HG02763 (cell line): ENCODE measurements around the gene IQSEC3.
"Not testable (repeated sequence)": the region's sequence is repeated elsewhere in the genome, so short reads cannot be mapped to it uniquely, and the experiment has no call there.

ENCODE experiments used
- ATAC-seq: cut with Tn5 transposase; IDR thresholded peaks from one replicate; pipeline ENCODE4 v1.9.1; 2021; ENCODE audit warnings: mild to moderate bottlenecking, moderate library complexity; ENCODE audit not compliant: unreplicated experiment

Gene IQSEC3

DNA sequence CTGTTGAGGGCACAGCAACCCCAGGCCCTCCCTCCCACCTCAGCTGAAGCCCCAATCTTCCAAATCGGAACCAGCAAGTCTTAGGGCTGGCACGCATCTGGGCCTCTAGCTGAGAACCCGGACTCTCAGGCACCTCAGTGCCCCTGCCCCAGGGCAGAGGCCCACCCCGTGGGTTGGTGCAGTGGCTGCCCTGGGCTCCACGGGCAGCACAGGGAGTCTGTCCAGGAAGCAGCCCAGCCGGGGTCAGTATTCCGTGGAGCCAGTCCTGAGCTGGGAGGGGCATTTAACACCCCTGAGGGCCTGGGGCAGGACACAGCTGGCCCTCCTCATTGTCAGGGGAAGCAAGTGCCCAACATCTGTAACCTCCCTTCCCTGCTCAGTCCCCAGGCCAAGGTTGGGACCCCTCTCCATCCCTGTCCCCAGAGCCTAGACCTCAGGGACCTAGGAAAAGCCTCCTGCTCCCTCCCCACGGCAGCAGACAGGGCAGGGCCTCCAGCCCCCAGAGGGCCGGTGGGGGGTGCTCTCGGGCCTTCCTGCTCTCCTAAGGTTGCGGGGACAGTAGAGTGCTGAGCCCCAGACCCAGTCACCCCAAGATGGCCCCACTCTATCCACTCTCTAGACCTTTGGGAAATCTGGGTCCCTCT is 110.9 kb downstream of the IQSEC3 start:
- no peak for ATAC-seq

DNA sequence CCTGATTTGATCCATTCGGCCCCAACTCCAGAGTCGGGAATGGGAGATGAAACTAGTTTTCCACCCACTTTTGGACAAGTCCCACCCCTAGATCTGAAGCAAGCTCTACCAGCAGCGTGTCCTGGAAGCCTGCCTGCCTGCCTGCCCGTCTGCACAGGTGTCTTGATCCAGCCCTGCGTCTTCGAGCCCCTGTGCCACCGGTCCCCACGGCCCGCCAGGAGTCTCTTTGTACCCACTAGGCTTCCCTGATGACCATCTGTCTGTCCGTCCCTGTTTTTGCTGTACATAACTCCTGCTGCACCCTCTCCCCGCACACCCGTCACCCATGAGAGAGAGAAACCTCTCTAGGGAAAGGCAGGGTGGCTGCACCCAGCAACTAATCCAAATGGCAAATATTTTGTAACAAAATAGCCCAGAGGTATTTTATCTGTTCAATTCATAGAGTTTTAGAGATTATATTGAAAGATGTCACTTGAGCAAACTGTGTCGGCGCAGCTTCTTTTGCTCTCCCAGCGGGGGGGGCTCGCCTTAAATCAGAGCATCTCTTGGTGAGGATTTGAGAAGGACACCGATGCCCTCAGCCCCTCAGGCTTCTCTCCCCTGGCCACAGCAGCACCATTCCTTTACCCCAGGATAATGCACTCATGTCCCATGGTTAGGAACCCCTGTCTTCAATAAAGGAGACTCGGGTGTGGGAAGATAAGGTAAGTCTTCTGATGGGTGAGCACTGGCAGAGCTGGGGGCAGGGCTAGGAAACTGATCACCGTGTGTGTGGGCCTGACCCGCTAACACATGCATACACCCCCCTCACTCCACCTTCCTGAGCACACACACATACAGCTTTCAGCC is 111.6 kb downstream of the IQSEC3 start:
- no peak for ATAC-seq

DNA sequence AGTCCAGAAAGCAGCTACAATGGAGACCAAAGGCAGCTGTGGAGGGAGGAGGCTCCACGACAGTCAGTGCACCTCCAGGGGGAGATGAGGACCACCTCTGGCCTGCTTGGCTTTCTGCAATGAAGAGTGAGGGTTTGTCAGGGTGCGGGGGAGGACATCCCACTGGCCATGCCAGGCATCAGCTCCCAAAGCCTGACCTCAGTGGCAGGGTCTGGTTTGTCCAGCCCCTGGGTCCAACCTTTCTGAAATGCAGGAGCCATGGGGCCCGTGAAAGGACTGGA is 112.2 kb downstream of the IQSEC3 start:
- no peak for ATAC-seq

DNA sequence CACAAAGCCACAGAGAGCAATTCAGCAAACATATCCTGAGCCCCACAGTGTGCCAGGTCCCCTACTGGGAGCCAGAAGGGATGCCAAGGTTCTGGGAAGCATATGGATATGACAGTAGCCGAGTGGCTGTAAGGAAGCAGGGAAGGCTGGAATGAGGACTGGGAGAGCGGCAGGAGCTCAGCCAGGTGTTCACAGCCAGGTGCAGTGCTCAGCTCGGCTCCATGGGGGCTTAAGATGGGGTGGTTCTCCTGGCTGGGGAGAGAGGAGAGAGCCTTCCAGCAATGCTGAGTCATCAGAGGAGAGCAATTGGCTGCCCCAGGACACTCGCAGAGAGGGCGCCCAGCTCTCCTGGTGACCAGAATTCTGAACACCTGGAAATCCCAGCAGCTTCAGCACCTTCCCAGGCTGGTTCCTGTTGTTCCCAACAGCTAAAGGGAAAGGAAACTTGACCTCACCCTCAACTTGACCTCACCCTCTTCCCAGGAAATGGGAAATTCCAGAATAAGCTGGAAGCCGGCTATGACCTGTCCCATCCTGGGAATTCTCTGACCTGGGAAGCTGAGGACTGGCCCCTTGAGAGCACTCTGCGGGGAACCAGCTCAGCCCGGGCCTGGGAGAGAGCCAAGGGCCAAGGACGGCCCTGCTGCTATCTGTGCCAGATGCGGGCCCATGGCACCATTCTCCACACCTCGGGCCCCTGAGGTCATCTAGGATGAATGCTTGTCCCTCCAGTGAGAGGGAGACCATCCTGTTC is 112.7 kb downstream of the IQSEC3 start:
- no peak for ATAC-seq

DNA sequence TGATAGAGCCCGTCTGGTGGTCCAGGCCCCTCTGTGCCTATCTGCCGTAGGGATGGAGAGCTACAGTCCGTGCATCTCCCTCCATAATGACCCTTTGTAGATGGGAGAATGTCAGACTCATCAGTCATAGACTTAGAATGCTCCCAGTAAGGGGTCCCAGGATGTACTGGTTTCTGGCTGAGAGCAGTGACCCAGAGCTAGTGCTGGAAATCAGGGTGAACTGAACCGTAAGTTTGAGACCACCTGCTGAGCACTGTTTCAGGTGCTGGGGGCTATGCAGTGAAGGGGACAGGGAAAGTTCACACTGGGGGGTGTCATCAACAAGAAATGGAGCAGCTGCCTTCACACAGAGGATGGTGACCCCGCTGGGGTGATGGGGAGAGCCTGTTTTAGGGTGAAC is 113.3 kb downstream of the IQSEC3 start:
- no peak for ATAC-seq

DNA sequence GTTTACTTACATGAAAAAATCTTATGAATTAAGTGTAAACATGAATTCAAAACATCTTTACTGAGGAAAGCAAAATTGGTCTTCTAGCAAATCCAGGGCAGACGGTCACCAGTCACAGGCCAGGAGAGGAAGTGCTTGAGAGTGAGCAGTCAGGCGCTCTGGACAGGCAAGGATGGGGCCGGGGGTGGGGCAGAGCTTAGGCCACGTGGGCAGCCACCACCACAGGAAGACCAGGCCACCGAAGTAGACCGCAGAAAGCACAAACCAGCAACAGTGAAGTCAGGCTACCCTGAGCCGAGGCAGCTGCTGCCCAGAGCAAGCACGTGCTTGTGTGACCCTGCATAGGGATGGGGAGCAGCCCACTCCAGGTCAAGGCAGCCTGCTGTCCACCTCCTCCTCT is 113.9 kb downstream of the IQSEC3 start:
- no peak for ATAC-seq

DNA sequence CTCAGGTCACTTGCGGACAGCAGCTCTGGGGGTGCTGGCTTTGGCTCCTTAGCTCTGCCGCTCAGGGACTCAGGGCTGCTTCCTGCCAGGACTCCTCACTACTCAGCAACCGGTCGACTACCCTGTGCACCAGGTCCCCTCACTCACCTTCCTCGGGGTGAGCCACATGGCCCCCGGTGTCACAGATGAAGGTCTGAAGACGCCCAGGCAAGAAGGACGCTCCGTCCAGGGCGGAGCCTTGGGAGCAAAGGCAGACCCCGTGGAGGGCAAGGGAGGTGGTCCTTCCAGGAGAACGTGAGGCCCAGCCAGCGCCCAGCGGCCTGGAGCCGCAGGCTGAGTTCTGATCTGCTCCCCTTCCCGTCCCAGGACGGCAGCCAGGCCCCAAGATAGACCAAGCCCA is 115.4 kb downstream of the IQSEC3 start:
- ATAC-seq = no peak

DNA sequence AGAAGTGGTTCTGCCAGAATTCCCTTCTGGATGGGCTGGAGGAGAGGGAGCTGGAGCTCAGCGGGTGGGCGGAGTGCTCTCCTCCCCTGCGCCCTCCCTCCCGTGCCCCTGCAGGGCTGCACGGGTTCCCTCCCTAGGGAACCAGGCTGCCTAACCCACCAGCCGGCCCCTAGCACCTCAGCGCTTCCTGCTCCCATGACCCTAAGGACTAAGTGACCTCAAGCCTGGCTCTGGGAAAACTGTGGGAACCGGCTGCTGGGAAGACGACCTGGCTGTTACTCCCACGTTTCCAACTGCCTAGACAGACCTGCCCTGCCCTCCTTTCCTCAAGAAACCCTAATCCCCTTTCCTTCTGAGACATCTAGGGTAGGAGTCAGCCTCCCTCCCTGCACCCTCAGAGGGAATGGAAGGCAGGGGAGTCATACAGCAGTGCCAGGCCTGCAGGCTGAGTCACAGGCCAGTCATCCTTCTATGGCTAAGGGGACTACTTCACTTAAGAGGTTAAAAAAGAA is 115.9 kb downstream of the IQSEC3 start:
- ATAC-seq = no peak

DNA sequence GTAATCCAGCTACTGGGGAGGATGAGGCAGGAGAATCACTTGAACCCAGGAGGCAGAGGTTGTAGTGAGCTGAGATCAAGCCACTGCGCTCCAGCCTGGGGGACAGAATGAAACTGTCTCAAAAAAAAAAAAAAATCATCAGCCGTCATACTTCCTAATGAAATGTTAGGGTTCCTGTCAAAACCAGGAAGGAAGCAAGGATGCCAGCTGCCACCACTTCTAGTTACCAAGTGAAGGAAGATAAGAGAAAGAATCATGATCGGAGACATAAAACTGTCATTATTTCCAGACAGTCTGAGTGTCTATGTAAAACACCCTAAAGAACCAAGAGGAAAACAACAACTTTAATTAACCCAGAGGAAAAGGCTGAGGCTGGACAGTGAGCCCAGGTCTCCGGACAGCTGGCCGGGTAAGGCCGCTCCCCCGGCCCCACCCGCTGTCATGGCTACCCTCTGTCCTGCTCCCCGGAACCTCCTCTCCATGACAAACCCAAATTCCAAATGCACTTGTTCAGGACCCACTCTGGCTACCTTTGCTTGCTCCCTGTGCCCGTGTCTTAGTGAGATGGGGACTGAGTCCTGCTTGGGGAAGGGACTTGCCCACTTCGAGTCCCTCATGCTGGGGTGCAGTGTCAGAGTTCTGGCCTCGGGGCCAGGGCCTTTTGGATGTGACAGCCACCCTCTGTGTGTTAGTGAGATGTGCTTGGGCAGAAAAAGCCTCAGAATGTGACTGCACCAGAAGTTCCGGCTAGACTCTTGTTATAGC is 118.4 kb downstream of the IQSEC3 start:
- no peak for ATAC-seq

DNA sequence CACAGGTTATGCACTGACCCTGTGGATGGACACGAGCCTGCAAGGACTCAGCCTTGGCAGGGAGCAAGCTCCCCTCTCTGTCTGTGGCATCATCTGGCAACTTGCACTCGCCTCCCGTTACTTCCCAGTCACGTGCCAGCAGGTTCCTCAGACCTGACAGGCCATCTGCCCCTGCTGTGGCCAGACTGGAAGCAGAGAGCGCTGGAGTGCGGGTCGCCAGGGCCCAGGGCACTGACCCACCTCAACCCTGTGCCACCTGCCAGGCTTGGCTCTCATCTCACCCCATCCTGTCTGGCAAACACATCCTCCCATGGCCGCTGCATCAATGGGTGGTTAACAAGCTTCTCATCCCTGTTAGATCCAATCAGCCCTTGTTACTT is 119.0 kb downstream of the IQSEC3 start:
- no peak for ATAC-seq

DNA sequence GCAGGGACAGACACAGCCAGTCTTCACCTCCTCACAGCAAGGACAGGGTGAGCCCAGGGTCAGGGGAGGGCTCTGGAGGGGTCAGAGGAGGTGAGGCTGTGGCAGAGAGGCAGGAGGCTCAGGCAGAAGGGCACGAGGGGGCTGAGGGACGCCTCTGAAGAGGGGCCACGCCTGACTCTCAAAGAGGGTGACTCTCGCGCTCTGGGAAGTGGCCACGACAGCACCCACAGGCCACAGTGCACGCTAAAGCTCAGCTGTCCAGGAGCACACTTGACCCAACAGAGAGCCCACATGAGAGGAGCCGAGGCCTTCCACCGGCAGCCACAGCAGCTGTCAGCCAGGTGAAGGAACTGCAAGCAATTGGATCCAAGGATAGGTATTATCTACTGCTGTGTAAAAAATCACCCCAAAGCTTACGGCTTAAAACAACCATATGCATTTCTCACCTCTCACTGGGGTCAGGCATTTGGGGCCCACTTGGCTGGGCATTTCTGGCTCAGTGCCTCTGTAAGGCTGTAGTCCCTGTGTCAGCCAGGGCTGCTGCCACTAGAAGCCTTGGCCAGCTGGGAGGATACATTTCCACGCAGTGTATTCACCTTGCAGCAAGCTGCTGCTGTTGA is 119.5 kb downstream of the IQSEC3 start:
- ATAC-seq = no peak

DNA sequence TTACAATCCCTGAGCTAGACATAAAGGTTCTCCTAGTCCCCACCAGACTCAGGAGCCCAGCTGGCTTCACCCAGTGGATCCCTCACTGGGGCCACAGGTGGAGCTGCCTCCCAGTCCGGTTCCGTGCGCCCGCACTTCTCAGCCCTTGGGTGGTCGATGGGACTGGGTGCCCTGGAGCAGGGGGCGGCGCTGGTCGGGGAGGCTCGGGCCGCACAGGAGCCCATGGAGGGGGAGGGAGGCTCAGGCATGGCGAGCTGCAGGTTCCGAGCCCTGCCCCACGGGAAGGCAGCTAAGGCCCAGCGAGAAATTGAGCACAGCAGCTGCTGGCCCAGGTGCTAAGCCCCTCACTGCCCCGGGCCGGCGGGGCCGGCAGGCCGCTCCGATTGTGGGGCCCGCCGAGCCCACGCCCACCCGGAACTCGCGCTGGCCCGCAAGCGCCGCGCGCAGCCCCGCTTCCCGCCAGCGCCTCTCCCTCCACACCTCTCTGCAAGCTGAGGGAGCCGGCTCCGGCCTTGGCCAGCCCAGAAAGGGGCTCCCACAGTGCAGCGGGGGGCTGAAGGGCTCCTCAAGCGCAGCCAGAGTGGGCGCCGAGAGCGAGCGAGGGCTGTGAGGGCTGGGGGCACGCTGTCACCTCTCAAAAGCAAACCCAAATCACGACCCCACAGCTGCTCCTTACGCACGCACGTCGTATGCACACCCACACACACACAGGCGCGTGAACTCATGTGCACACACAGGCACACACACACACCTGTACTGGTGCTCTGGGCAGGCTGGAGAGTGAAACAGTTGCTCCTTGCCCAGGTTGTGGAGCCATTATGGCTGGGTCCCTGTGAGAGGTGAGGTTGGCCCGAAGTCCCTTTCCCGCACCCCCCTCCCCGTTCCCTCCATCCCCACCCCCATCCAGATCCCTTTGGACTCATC is 121.7 kb downstream of the IQSEC3 start:
- ATAC-seq = not testable (repeated sequence)

DNA sequence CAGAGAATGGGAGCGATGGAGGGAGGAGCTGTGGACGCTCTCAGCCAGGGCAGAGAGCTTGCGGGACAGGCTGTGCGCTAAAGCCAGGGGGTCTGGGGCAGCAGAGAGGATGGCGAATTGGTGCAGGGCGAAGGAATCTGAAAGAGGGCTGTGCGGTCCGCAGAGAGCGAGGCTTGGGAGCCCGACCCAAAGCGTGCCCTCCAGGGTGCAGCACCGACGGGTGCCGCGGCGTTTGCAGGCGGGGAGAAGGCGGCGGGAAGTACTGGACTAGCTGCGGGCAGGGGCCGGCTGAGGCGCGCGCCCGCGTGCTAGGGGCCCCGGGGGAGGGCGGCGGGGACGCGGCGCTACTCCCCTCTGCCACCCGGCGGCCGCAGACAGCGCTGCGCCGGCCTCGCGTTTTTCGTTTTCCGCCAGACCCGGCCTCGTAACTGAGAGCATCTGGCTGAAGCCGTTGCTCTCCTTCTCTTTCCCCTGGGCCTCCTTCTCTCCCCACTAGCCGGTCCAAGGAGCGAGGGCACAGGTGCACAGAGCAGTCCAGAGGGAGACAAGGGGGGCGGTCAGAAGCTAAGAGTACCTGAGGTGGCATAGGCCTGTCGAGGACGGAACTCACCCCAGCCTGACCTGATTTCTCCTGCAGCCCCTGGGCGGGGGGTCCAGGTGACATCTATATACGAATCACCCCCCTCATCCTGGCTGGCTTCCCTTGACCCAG is 122.5 kb downstream of the IQSEC3 start:
- ATAC-seq = no peak

DNA sequence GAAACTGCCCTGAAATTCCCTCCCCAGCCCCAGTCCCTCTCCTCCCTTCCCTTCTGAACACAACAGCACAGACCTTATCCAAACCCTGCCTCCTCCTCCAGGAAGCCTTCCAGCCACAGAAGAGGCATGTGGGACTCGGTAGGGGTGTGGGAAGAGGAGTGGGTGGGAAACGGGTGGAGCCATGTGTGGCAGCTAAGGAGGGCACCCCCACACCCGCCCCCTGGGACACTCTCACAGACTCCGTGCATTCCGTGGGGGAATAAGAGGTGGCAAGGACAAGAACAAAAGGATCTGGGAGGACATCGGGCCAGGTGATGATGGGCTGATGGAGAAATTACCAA is 123.0 kb downstream of the IQSEC3 start:
- no peak for ATAC-seq

DNA sequence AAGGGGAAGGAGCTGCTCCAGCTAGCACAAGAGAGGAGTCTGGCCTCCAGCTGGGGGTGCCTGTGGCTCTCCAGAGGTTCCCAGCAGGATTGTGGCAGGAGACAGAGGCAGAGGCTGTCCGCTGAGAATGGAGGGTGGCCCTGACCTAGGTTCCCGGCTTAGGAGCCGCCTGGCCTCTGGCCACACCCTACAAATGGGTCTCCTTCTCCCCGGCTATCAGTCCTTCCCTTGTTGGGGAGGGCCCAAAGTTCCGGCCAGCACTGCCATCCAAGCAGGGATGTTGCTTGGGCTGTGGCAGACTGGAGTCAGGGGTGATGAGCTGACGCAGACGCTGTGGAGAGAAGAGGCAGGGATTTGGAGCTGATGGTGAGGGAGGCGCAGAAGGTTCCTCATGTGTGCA is 124.3 kb downstream of the IQSEC3 start:
- ATAC-seq = no peak

DNA sequence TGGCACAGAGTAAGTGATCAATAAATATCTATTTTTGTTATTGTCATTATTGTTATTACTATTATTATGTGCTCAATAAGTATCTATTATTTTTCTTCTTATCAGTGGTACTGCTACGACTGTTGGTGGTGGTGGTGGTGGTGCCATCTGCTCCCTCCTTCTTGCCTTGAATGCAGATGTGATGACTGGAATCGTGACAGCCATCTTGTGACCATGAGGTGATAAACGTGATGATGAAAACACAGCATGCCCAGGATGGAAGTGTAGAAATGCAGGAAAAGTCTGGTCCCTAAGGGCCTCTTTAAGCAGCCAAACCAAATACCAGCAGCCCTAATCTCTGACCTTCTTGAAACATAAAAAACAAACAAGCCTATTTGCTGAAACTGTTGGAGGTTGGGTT is 125.0 kb downstream of the IQSEC3 start:
- ATAC-seq = no peak

DNA sequence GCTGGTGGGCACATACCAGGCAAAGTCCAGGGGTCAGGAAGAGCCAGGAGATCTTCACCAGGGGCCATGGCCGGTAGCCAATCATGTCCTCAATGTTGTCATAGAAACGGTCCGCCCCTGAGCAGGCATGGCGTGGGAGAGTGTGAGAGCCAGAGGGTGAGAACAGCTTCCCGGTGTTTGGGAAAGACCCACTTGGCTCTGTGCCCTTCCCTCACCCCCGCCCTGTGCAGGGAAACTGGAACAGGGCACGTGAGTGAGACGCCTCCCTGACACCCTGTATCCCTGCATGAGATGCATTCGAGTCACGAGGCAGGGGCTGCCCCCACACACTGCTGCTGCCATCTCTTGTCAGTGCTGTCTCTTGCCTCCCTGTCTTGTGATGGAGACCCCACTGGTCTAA is 126.7 kb downstream of the IQSEC3 start:
- no peak for ATAC-seq

DNA sequence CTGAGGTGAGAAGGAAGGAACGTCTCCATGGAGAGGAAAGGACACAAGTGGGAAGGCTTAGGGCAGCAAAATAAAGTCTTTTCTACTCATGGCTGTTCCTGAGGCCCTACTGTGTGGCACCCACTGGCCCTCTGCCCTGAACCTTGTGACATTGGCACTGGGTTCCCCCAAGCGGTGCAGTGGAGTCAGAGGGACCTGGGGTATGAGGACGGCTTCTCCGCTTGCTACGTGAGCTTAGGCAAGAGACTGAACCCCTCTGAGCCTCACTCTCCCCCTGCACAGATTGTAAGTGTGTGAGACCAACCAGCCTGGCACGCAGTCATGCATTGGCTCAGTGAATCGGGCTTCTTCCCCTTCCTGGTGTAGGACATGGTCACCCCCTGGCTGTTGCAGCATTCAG is 127.7 kb downstream of the IQSEC3 start:
- ATAC-seq = no peak

DNA sequence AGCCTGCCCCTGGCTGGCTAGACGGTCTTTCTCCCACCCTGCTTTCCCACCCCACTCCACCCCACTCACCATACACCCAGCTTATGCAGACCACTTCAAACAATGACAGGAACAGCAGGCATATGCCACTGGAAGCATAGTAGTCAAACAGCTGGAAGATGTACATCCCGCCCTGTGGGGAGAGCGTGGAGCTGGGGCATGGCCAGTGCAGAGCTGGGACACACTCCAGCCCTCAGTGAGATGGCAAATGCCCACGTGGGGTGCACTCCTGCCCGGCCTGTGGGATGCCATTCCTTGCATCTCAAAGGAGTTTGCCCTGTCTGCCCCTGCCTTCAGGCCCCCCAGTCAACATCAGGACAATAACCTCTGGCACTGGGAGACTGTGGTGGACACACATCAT is 128.6 kb downstream of the IQSEC3 start:
- ATAC-seq = no peak
